Smooth muscle cell (in vitro differentiated cells): Measurements from ENCODE around the gene CREB5. TPM values are rescaled to one million over a fixed set of nuclear protein-coding genes. Genes with fewer than 3 reads are reported as not detected.
"Not testable (repeated sequence)": the region's sequence is repeated elsewhere in the genome, so short reads cannot be mapped to it uniquely, and the experiment has no call there.

ENCODE experiments used
- DNase-seq: peaks from one replicate; lab custom pipeline; 2025; ENCODE audit not compliant: unreplicated experiment; lab: John Stamatoyannopoulos, UW
- H2AFZ ChIP-seq: fragments of 200-600 bp; sonication (generic); 2 replicates; pipeline ENCODE4 v1.6.0; 2016; ENCODE audit warnings: antibody characterized with exemption, low read depth, mild to moderate bottlenecking
- H3F3A ChIP-seq: fragments of 200-600 bp; sonication (generic); 2 replicates; pipeline ENCODE4 v1.6.0; 2017; ENCODE audit warnings: antibody characterized with exemption, low read depth
- H3K27ac ChIP-seq: fragments of 200-600 bp; sonication (generic); 2 replicates; pipeline ENCODE4 v1.5.1; 2016; ENCODE audit warnings: low read depth, mild to moderate bottlenecking
- H3K27me3 ChIP-seq: fragments of 200-600 bp; sonication (generic); 2 replicates; pipeline ENCODE4 v1.6.1; 2016; ENCODE audit warnings: low read depth, mild to moderate bottlenecking
- H3K36me3 ChIP-seq: fragments of 200-600 bp; sonication (generic); 2 replicates; pipeline ENCODE4 v1.5.1; 2016; ENCODE audit warnings: low read depth
- H3K4me1 ChIP-seq: fragments of 200-600 bp; sonication (generic); 2 replicates; pipeline ENCODE4 v1.5.1; 2016; ENCODE audit warnings: low read depth
- H3K4me2 ChIP-seq: fragments of 200-600 bp; sonication (generic); 2 replicates; pipeline ENCODE4 v1.6.0; 2016; ENCODE audit warnings: mild to moderate bottlenecking
- H3K4me3 ChIP-seq: fragments of 200-600 bp; sonication (generic); 2 replicates; pipeline ENCODE4 v1.5.1; 2016; ENCODE audit warnings: mild to moderate bottlenecking
- H3K79me2 ChIP-seq: fragments of 200-600 bp; sonication (generic); 2 replicates; pipeline ENCODE4 v1.6.0; 2016; ENCODE audit warnings: low read depth, mild to moderate bottlenecking
- H3K9ac ChIP-seq: fragments of 200-600 bp; sonication (generic); 2 replicates; pipeline ENCODE4 v1.6.0; 2016; ENCODE audit warnings: low read depth
- H3K9me3 ChIP-seq: fragments of 200-600 bp; sonication (generic); replicated peaks from 2 replicates; pipeline ENCODE4 v1.5.1; 2016; ENCODE audit warnings: low read depth
- H4K20me1 ChIP-seq: fragments of 200-600 bp; sonication (generic); 2 replicates; pipeline ENCODE4 v1.6.0; 2016; ENCODE audit warnings: low read depth
- WGBS: methylation state at CpG from one replicate; pipeline ENCODE4 v1.1.7; 2016; ENCODE audit warnings: low lambda C conversion rate; 5-methylcytosine and 5-hydroxymethylcytosine counted together
- polyA plus RNA-seq: library from polyadenylated mRNA; unstranded; fragments of >200 nt; fragmentation: Nextera tagmentation; extraction: Ambion mirVana; gene quantifications from 2 replicates; pipeline ENCODE4 v1.2.1, GENCODE V29; 2016
- total RNA-seq: library from RNA; depleted of rRNA; stranded (reverse); fragments of >200 nt; gene quantifications from 2 replicates; pipeline ENCODE4 v1.2.3, GENCODE V29; 2014
- TF ChIP-seq, protein P1 (sequence below): fragments of 200-600 bp; sonication (generic); IDR thresholded peaks from 2 replicates; pipeline ENCODE4 v1.5.1; 2017; ENCODE audit warnings: borderline replicate concordance, mild to moderate bottlenecking, antibody characterized with exemption; ENCODE audit not compliant: insufficient read depth, poor library complexity, severe bottlenecking

CREB5 gene
- total and polyA plus RNA-seq, 2 experiments from 2014 or later = 6.2 to 18.2 TPM

DNA sequence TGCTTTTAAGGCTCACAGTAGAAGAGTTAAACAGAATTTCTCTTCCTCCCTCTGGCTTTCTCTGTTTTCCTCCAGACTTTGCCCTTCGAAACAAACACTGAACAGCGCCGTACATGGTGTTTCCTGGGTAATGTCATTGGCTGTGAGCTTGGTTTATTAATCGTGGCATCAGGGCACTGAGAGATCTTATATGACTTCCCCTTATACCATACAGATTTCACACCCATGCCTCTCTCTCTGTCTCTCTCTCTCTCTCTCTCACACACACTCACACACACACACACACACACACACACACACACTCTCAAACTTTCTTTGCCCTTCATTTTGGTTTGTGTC, 195.5 kb downstream of the CREB5 start:
- 82% methylated on average over 4 of the region's 4 CpGs for WGBS
- no peak for DNase-seq
- TF ChIP-seq, protein P1, sequence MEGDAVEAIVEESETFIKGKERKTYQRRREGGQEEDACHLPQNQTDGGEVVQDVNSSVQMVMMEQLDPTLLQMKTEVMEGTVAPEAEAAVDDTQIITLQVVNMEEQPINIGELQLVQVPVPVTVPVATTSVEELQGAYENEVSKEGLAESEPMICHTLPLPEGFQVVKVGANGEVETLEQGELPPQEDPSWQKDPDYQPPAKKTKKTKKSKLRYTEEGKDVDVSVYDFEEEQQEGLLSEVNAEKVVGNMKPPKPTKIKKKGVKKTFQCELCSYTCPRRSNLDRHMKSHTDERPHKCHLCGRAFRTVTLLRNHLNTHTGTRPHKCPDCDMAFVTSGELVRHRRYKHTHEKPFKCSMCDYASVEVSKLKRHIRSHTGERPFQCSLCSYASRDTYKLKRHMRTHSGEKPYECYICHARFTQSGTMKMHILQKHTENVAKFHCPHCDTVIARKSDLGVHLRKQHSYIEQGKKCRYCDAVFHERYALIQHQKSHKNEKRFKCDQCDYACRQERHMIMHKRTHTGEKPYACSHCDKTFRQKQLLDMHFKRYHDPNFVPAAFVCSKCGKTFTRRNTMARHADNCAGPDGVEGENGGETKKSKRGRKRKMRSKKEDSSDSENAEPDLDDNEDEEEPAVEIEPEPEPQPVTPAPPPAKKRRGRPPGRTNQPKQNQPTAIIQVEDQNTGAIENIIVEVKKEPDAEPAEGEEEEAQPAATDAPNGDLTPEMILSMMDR = no peak
- Histone ChIP-seq H3K36me3 (no peaks in the 10 kb centered on the region), H4K20me1 (no peaks in the 10 kb centered on the region), H3K79me2 (no peaks in the 10 kb centered on the region), H3K9ac (no peak overlapping the region), H3K27ac (no peak overlapping the region), H3K4me2 (no peak overlapping the region), H3K27me3 (no peaks in the 10 kb centered on the region), H3K9me3 (no peaks in the 10 kb centered on the region), H3F3A (no peaks in the 10 kb centered on the region), H2AFZ (no peak overlapping the region), H3K4me1 (no peaks in the 10 kb centered on the region), H3K4me3 (no peak overlapping the region)

DNA sequence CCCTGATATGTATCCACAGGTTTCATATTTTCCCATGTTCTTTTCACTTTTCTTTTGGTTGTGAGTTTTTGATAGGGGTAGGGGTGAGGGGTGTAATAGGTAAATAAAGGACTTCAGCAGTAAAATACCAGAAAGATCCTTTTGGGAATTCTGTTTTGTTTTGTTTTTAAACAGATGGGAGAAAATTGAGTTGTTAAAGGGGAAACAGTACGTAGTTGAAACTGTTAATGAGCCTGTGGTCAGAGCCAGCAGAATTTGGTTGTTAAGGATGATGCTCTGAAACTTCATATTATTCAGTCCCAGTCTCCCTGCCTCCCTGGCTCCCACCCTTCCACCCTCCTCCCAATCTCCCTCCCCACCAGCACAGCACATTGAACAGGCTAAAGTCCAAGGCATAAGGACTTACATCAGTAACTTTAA, 195.9 kb downstream of the CREB5 start:
- WGBS = 48% methylated on average over 1 of the region's 1 CpG
- no peak overlapping the region for H3K27ac ChIP-seq
- TF ChIP-seq, protein P1 = no peak

DNA sequence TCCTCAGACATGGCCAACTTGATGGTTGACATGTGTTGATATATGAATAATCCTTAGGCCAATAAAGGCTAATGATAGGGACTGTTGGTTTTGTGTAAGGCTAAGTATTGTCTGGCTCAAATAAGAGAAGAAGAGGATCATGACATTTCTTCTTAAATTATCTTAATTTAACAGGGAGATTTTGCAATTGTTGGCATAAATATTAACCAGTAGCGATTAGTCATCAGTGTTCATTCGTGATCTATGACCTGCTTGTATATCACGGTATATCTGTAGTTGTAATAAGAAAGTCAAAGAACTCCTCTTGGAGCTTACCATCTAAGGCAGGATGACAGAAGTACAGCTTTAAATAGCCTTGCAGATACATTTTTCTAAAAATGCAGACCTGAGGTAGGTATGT, 196.4 kb downstream of the CREB5 start:
- Histone ChIP-seq H3F3A (no peaks in the 10 kb centered on the region), H2AFZ (no peak overlapping the region), H3K4me2 (no peak overlapping the region), H3K9ac (no peak overlapping the region), H4K20me1 (no peaks in the 10 kb centered on the region), H3K9me3 (no peaks in the 10 kb centered on the region), H3K4me1 (no peaks in the 10 kb centered on the region), H3K36me3 (no peaks in the 10 kb centered on the region), H3K4me3 (no peak overlapping the region), H3K27me3 (no peaks in the 10 kb centered on the region), H3K27ac (no peak overlapping the region), H3K79me2 (no peaks in the 10 kb centered on the region)
- 72% methylated on average over 3 of the region's 3 CpGs for WGBS
- no peak for DNase-seq
- TF ChIP-seq, protein P1 = no peak

More for the DNA sequence above, 195.9 kb downstream of the CREB5 start:
- no peak overlapping the region for H2AFZ ChIP-seq
- H3K4me1 ChIP-seq = no peaks in the 10 kb centered on the region
- H3K27me3 ChIP-seq = no peaks in the 10 kb centered on the region
- no peaks in the 10 kb centered on the region for H3K36me3 ChIP-seq
- DNase-seq = no peak
- no peaks in the 10 kb centered on the region for H3F3A ChIP-seq
- no peak overlapping the region for H3K9ac ChIP-seq
- no peaks in the 10 kb centered on the region for H3K79me2 ChIP-seq
- no peaks in the 10 kb centered on the region for H3K9me3 ChIP-seq
- no peaks in the 10 kb centered on the region for H4K20me1 ChIP-seq
- H3K4me3 ChIP-seq = no peak overlapping the region
- no peak overlapping the region for H3K4me2 ChIP-seq

DNA sequence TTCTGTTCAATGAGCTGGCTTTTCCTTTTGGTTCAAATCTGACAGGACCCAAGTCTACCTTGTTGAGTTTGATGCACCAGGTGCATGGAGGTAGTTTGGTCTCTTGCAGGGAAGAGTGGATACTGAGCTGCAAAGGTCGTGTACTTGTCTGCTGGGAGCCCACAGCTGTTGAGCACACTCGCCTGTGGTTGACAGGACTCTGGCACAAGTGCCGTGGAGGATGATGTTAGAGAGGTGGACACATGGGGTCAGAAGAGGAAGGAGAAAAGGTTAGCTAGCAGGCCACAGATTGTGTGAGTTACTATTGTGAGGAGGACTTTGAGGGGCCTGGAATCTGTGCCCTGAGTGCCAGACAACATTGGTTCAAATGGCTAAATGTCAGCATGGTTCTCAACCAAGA, 197.3 kb downstream of the CREB5 start:
- WGBS = 65% methylated on average over 3 of the region's 3 CpGs

DNA sequence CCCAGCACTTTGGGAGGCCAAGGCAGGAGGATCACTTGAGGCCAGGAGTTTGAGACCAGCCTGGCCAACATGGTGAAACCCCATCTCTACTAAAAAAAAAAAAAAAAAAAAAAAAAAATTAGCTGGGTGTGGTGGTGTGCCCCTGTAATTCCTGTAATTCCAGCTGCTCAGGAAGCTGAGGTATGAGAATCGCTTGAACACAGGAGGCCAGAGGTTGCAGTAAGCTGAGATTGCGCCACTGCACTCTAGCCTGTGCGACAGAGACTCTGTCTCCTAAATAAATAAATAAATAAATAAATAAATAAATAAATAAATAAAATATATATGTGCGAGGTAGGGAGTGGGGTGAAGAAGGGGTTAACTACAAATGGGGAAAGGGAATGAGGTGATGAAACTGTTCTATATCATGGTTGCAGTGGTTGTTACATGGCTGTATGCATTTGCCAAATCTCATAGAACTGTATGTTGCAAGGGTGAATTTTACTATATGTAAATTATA, 199.1 kb downstream of the CREB5 start:
- not testable (repeated sequence) for H3K9ac ChIP-seq, H3K27me3 ChIP-seq, H3K4me3 ChIP-seq, H3F3A ChIP-seq, H2AFZ ChIP-seq, H3K79me2 ChIP-seq, H3K36me3 ChIP-seq, DNase-seq, H3K4me1 ChIP-seq, H3K4me2 ChIP-seq, H4K20me1 ChIP-seq, H3K9me3 ChIP-seq
- WGBS = 81% methylated on average over 4 of the region's 4 CpGs
- H3K27ac ChIP-seq = peak overlapping the region; percentile 68

More for the DNA sequence above, 197.3 kb downstream of the CREB5 start:
- H3K4me3 ChIP-seq = no peak overlapping the region
- H3K9me3 ChIP-seq = no peaks in the 10 kb centered on the region
- no peaks in the 10 kb centered on the region for H3K79me2 ChIP-seq
- TF ChIP-seq, protein P1 = no peak
- H3F3A ChIP-seq = no peaks in the 10 kb centered on the region
- no peaks in the 10 kb centered on the region for H3K4me1 ChIP-seq
- H2AFZ ChIP-seq = no peak overlapping the region
- no peaks in the 10 kb centered on the region for H4K20me1 ChIP-seq
- H3K27ac ChIP-seq = no peak overlapping the region
- no peaks in the 10 kb centered on the region for H3K27me3 ChIP-seq
- no peak overlapping the region for H3K4me2 ChIP-seq
- DNase-seq = no peak
- no peak overlapping the region for H3K9ac ChIP-seq
- H3K36me3 ChIP-seq = no peaks in the 10 kb centered on the region
